HepG2 (cell line): ENCODE results near the gene SMIM1. TPM values are rescaled to one million over a fixed set of nuclear protein-coding genes. Genes with fewer than 3 reads are reported as not detected.

Source experiments
- ATAC-seq: fragments of 200-7000 bp; cut with Tn5 transposase; 3 replicates; pipeline ENCODE4 v1.9.1; 2020; ENCODE audit warnings: mild to moderate bottlenecking, moderate library complexity
- BruUV-seq: library from RNA; stranded (reverse); fragments of 400-500 nt; replicated peaks from 2 replicates; lab custom pipeline; 2021; lab: Mats Ljungman, UMichigan
- CTCF ChIA-PET: fragments of 300-600 bp; formaldehyde crosslinking; extraction: SDS; loops from one replicate; lab custom pipeline; 2021; ENCODE audit warnings: low total read pairs, inconsistent platforms, low intra/inter-chr PET ratio; lab: Yijun Ruan, JAX
- POLR2A ChIA-PET: fragments of 350-600 bp; sonication (Branson Sonifier 250); formaldehyde crosslinking; loops from one replicate; lab custom pipeline; 2020; ENCODE audit warnings: antibody characterized with exemption, inconsistent platforms; lab: Yijun Ruan, JAX
- DNase-seq: peaks from one replicate; pipeline ENCODE4 v3.0.0-alpha.2; 2015; ENCODE audit warnings: low spot score
- FAIRE-seq: peaks from 3 replicates; lab custom pipeline; 2011; peaks lifted over from hg19 to GRCh38; lab: Jason Lieb, UNC
- H2AFZ ChIP-seq: one replicate; pipeline ENCODE4 v1.6.1; 2011; ENCODE audit warnings: low read length, inconsistent platforms
- H3K27ac ChIP-seq: fragments of 300-600 bp; 3 replicates; pipeline ENCODE4 v1.8.0; 2011; ENCODE audit warnings: mixed run types, mild to moderate bottlenecking, mixed read lengths, low read length, inconsistent platforms; ENCODE audit not compliant: insufficient read depth; ENCODE audit errors: extremely low read length
- H3K27me3 ChIP-seq, 2 experiments: fragments of 200-600 bp in 1 of 2; 2 replicates in 1 of 2; 3 replicates in 1 of 2; pipeline versions ENCODE4 v1.6.0 to v1.8.0; 2011; ENCODE audit warnings: low read length in 2 of 2, mild to moderate bottlenecking in 2 of 2, moderate library complexity in 2 of 2, inconsistent platforms in 1 of 2; ENCODE audit not compliant: insufficient read depth in 2 of 2, control insufficient read depth in 1 of 2
- H3K36me3 ChIP-seq, 2 experiments: fragments of 200-600 bp in 1 of 2; replicated peaks in 1 of 2; 2 replicates in 1 of 2; 3 replicates in 1 of 2; pipeline versions ENCODE4 v1.5.1 to v1.8.0; 2011; ENCODE audit warnings: low read length in 2 of 2, inconsistent platforms in 1 of 2; ENCODE audit not compliant: insufficient read depth in 2 of 2, control insufficient read depth in 1 of 2
- H3K4me1 ChIP-seq: 2 replicates; pipeline ENCODE4 v1.5.1; 2012; ENCODE audit warnings: low read length, inconsistent platforms; ENCODE audit not compliant: insufficient read depth
- H3K4me2 ChIP-seq: 2 replicates; pipeline ENCODE4 v1.6.0; 2011; ENCODE audit warnings: low read depth, low read length, inconsistent platforms
- H3K4me3 ChIP-seq, 3 experiments: fragments of 200-600 bp in 1 of 3; sonication (generic), shearing (Covaris generic) in 1 of 3; replicated peaks in 1 of 3; 2 replicates each; pipeline ENCODE4 v1.5.1; 2011 to 2016; ENCODE audit warnings: low read length in 3 of 3, inconsistent platforms in 2 of 3, low read depth in 2 of 3, mild to moderate bottlenecking in 2 of 3, control low read depth in 1 of 3, mixed read lengths in 1 of 3; ENCODE audit not compliant: insufficient read depth in 1 of 3
- H3K79me2 ChIP-seq: one replicate; pipeline ENCODE4 v1.6.1; 2011; ENCODE audit warnings: low read length, inconsistent platforms; ENCODE audit not compliant: insufficient read depth
- H3K9ac ChIP-seq: 2 replicates; pipeline ENCODE4 v1.6.0; 2011; ENCODE audit warnings: mild to moderate bottlenecking, low read depth, low read length, inconsistent platforms; ENCODE audit not compliant: insufficient read depth
- H3K9me3 ChIP-seq: 2 replicates; pipeline ENCODE4 v1.5.1; 2012; ENCODE audit warnings: mild to moderate bottlenecking, low read length
- H4K20me1 ChIP-seq: 2 replicates; pipeline ENCODE4 v1.6.0; 2011; ENCODE audit warnings: inconsistent platforms, mild to moderate bottlenecking, low read length, moderate library complexity; ENCODE audit not compliant: insufficient read depth
- AGO2 ChIP-seq: fragments of 200-400 bp; formaldehyde crosslinking; optimal IDR thresholded peaks from 2 replicates; pipeline ENCODE3; 2017; ENCODE audit warnings: mild to moderate bottlenecking, low read depth, low read length, moderate library complexity
- ATF7-NPFF ChIP-seq: sonication (generic); formaldehyde crosslinking; IDR thresholded peaks from 2 replicates; pipeline ENCODE4 v1.8.1; 2023; ENCODE audit warnings: mild to moderate bottlenecking, low read depth, missing genetic modification reagents, moderate library complexity
- HOXA9 ChIP-seq: sonication (generic); formaldehyde crosslinking; IDR thresholded peaks from 2 replicates; pipeline ENCODE4 v1.8.1; 2022; ENCODE audit warnings: missing genetic modification reagents, mild to moderate bottlenecking, moderate library complexity, borderline replicate concordance
- MAFK ChIP-seq, 2 experiments: IDR thresholded peaks in 1 of 2; conservative IDR thresholded peaks in 1 of 2; 2 replicates each; pipeline ENCODE4 v1.6.1; 2011; ENCODE audit warnings: improper control_type of control experiment in 2 of 2, low read length in 2 of 2
- TFDP2 ChIP-seq: sonication (generic); formaldehyde crosslinking; IDR thresholded peaks from 2 replicates; pipeline ENCODE4 v1.4.0; 2020; ENCODE audit warnings: missing genetic modification reagents
- ZEB1 ChIP-seq: IDR thresholded peaks from 2 replicates; pipeline ENCODE4 v1.6.1; 2012; ENCODE audit warnings: mild to moderate bottlenecking, low read depth, inconsistent platforms; ENCODE audit not compliant: insufficient replicate concordance
- ZNF274 ChIP-seq: sonication (generic); formaldehyde crosslinking; IDR thresholded peaks from 2 replicates; pipeline ENCODE4 v1.5.1; 2020; ENCODE audit warnings: mild to moderate bottlenecking, missing genetic modification reagents
- ZNF431 ChIP-seq: sonication (generic); formaldehyde crosslinking; IDR thresholded peaks from 2 replicates; pipeline ENCODE4 v1.9.0; 2022; ENCODE audit warnings: missing genetic modification reagents, low read depth, mild to moderate bottlenecking, borderline replicate concordance
- ZNF549 ChIP-seq: sonication (generic); formaldehyde crosslinking; IDR thresholded peaks from 2 replicates; pipeline ENCODE4 v1.5.0; 2020; ENCODE audit warnings: missing genetic modification reagents
- WGBS: methylation state at CpG from one replicate; pipeline ENCODE4 v1.1.6; 2017; ENCODE audit warnings: low lambda C conversion rate; 5-methylcytosine and 5-hydroxymethylcytosine counted together
- in situ Hi-C: cut with HindIII; loops from 2 replicates; pipeline ENCODE4 v1.10.0; 2017; ENCODE audit warnings: low pct_unique_long_range_greater_than_20kb; ENCODE audit not compliant: extremely low pct_ligation_motif_present
- intact Hi-C: fragments of 100-400 bp; cut with micrococcal nuclease; formaldehyde crosslinking; loops from one replicate; pipeline ENCODE4 v1.10.0; 2022; ENCODE audit not compliant: unreplicated experiment
- polyA plus RNA-seq, 8 experiments: library from polyadenylated mRNA; depleted of rRNA in 3 of 8; stranded (reverse) in 7 of 8; unstranded in 1 of 8; fragments of >200 nt; fragmentation: Illumina TruSeq in 4 of 8; extraction: Trizol in 4 of 8; gene quantifications; 2 replicates each; pipeline versions ENCODE4 v1.2.1 to v1.2.3, GENCODE V29; 2011 to 2016; ENCODE audit warnings: low read depth in 4 of 8, missing spikeins in 1 of 8, mixed read lengths in 1 of 8; ENCODE audit not compliant: insufficient read depth in 1 of 8
- total RNA-seq, 5 experiments: library from RNA; depleted of rRNA; stranded (reverse); fragments of >200 nt; fragmentation: Illumina TruSeq; extraction: Trizol; gene quantifications; 2 replicates each; pipeline ENCODE4 v1.2.3, GENCODE V29; 2016; ENCODE audit warnings: low read depth in 1 of 5
- TF ChIP-seq, protein P1 (sequence below): IDR thresholded peaks from 2 replicates; pipeline ENCODE4 v1.6.1; 2016
- TF ChIP-seq, protein P2 (sequence below): sonication (generic); formaldehyde crosslinking; conservative IDR thresholded peaks from 2 replicates; pipeline ENCODE4 v1.4.0; 2020; ENCODE audit warnings: mild to moderate bottlenecking, missing genetic modification reagents, moderate library complexity
- TF ChIP-seq, protein P3 (sequence below): IDR thresholded peaks from 2 replicates; pipeline ENCODE4 v1.6.1; 2018; ENCODE audit warnings: missing genetic modification reagents, mild to moderate bottlenecking, missing compliant biosample characterization
- TF ChIP-seq, protein P4 (sequence below): IDR thresholded peaks from 2 replicates; pipeline ENCODE4 v1.6.1; 2012; ENCODE audit warnings: low read depth, low read length, improper control_type of control experiment

Gene SMIM1
- total and polyA plus RNA-seq, 2 of the 13 experiments (the other 11 are each of a cell fraction or from before 2014, with no cell fraction given): 12.4 to 56.3 TPM

- in situ Hi-C loops: no loop called here
- no peak overlapping the region for H3K4me3 ChIP-seq
- FAIRE-seq: no peak
- DNase-seq: no peak
- 0 out of 2 replicates have a peak, but pooled peaks cover 7% of the 10 kb centered on the region for H4K20me1 ChIP-seq
- H2AFZ ChIP-seq: no peak overlapping the region
- intact Hi-C loops: no loop called here
- BruUV-seq: no TSS peak
- peaks cover 37% of the 10 kb centered on the region for H3K4me1 ChIP-seq
- WGBS: 98% methylated on average over 5 of the region's 12 CpGs
- H3K4me2 ChIP-seq: no peak overlapping the region
- ChIA-PET POLR2A (interaction anchor here (1.3 kb wide), 1 partner anchor 16 kb away, joined by 3 read pairs; no protein-coding TSS in a partner anchor), CTCF (no interaction called here)
- no peak overlapping the region for H3K27ac ChIP-seq
- peaks cover 44% of the 10 kb centered on the region for H3K79me2 ChIP-seq
- peaks cover 10 to 28% of the 10 kb centered on the region in 2 experiments; a peak in 4 of 5 replicates for H3K36me3 ChIP-seq
- no peak overlapping the region for H3K9ac ChIP-seq
- H3K27me3 ChIP-seq: no peaks in the 10 kb centered on the region
- no peaks in the 10 kb centered on the region for H3K9me3 ChIP-seq
- no peak for ATAC-seq
- TF ChIP-seq, protein P1, sequence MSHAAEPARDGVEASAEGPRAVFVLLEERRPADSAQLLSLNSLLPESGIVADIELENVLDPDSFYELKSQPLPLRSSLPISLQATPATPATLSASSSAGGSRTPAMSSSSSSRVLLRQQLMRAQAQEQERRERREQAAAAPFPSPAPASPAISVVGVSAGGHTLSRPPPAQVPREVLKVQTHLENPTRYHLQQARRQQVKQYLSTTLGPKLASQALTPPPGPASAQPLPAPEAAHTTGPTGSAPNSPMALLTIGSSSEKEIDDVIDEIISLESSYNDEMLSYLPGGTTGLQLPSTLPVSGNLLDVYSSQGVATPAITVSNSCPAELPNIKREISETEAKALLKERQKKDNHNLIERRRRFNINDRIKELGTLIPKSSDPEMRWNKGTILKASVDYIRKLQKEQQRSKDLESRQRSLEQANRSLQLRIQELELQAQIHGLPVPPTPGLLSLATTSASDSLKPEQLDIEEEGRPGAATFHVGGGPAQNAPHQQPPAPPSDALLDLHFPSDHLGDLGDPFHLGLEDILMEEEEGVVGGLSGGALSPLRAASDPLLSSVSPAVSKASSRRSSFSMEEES (CRISPR knock-in tag): no peak
- TF ChIP-seq ATF7-NPFF (CRISPR knock-in tag) (no peak), ZEB1 (no peak), AGO2 (peak; percentile 67), ZNF549 (CRISPR knock-in tag) (no peak), ZNF431 (CRISPR knock-in tag) (no peak), MAFK (conservative IDR thresholded peaks at IDR 0.05 in 1 of 2, IDR thresholded peaks at IDR 0.05 in 1 of 2; ENCODE audit: low read length in 2 of 2) (no peak), ZNF274 (no peak), HOXA9 (CRISPR knock-in tag) (no peak), TFDP2 (no peak)
- TF ChIP-seq, protein P2, sequence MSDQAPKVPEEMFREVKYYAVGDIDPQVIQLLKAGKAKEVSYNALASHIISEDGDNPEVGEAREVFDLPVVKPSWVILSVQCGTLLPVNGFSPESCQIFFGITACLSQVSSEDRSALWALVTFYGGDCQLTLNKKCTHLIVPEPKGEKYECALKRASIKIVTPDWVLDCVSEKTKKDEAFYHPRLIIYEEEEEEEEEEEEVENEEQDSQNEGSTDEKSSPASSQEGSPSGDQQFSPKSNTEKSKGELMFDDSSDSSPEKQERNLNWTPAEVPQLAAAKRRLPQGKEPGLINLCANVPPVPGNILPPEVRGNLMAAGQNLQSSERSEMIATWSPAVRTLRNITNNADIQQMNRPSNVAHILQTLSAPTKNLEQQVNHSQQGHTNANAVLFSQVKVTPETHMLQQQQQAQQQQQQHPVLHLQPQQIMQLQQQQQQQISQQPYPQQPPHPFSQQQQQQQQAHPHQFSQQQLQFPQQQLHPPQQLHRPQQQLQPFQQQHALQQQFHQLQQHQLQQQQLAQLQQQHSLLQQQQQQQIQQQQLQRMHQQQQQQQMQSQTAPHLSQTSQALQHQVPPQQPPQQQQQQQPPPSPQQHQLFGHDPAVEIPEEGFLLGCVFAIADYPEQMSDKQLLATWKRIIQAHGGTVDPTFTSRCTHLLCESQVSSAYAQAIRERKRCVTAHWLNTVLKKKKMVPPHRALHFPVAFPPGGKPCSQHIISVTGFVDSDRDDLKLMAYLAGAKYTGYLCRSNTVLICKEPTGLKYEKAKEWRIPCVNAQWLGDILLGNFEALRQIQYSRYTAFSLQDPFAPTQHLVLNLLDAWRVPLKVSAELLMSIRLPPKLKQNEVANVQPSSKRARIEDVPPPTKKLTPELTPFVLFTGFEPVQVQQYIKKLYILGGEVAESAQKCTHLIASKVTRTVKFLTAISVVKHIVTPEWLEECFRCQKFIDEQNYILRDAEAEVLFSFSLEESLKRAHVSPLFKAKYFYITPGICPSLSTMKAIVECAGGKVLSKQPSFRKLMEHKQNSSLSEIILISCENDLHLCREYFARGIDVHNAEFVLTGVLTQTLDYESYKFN (CRISPR knock-in tag): no peak
- TF ChIP-seq, protein P3, sequence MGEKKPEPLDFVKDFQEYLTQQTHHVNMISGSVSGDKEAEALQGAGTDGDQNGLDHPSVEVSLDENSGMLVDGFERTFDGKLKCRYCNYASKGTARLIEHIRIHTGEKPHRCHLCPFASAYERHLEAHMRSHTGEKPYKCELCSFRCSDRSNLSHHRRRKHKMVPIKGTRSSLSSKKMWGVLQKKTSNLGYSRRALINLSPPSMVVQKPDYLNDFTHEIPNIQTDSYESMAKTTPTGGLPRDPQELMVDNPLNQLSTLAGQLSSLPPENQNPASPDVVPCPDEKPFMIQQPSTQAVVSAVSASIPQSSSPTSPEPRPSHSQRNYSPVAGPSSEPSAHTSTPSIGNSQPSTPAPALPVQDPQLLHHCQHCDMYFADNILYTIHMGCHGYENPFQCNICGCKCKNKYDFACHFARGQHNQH: no peak
- TF ChIP-seq, protein P4, sequence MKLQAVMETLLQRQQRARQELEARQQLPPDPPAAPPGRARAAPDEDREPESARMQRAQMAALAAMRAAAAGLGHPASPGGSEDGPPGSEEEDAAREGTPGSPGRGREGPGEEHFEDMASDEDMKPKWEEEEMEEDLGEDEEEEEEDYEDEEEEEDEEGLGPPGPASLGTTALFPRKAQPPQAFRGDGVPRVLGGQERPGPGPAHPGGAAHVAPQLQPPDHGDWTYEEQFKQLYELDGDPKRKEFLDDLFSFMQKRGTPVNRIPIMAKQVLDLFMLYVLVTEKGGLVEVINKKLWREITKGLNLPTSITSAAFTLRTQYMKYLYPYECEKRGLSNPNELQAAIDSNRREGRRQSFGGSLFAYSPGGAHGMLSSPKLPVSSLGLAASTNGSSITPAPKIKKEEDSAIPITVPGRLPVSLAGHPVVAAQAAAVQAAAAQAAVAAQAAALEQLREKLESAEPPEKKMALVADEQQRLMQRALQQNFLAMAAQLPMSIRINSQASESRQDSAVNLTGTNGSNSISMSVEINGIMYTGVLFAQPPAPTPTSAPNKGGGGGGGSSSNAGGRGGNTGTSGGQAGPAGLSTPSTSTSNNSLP: no peak
These were observed 18.0 kb downstream of the SMIM1 start for GRCh38 chr1:3790500-3790923.
